ENCODE results near the gene GNAS-AS1. TPM values are rescaled to one million over a fixed set of nuclear protein-coding genes. Genes with fewer than 3 reads are reported as not detected.

The GNAS-AS1 gene
- total RNA-seq, 6 experiments from 2014 or later, result 0.23 to 0.37 (median 0.27) TPM; not detected in 3

DNA sequence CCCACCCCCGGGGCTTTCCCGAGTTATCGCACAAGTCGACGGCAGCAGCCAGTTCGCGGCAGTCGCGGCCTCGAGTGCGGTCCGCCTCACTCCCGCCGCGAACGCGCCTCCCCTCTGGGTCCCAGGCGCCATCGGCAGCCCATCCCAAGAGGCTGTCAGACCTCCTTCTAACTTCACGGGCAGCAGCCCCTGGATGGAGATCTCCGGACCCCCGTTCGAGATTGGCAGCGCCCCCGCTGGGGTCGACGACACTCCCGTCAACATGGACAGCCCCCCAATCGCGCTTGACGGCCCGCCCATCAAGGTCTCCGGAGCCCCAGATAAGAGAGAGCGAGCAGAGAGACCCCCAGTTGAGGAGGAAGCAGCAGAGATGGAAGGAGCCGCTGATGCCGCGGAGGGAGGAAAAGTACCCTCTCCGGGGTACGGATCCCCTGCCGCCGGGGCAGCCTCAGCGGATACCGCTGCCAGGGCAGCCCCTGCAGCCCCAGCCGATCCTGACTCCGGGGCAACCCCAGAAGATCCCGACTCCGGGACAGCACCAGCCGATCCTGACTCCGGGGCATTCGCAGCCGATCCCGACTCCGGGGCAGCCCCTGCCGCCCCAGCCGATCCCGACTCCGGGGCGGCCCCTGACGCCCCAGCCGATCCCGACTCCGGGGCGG, 3.4 kb upstream of the GNAS-AS1 start:
- no peak for TF ChIP-seq POLR2A (IDR thresholded peaks at IDR 0.05)
- TF ChIP-seq, protein P1, sequence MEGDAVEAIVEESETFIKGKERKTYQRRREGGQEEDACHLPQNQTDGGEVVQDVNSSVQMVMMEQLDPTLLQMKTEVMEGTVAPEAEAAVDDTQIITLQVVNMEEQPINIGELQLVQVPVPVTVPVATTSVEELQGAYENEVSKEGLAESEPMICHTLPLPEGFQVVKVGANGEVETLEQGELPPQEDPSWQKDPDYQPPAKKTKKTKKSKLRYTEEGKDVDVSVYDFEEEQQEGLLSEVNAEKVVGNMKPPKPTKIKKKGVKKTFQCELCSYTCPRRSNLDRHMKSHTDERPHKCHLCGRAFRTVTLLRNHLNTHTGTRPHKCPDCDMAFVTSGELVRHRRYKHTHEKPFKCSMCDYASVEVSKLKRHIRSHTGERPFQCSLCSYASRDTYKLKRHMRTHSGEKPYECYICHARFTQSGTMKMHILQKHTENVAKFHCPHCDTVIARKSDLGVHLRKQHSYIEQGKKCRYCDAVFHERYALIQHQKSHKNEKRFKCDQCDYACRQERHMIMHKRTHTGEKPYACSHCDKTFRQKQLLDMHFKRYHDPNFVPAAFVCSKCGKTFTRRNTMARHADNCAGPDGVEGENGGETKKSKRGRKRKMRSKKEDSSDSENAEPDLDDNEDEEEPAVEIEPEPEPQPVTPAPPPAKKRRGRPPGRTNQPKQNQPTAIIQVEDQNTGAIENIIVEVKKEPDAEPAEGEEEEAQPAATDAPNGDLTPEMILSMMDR (IDR thresholded peaks at IDR 0.05), result no peak
- no peak for DNase-seq
- intact Hi-C loops (cut with DNase I), result loop anchor here (10.0 kb wide), 2 partner anchors 369 to 379 kb away; no protein-coding TSS in a partner anchor
- no peak for ATAC-seq
- H3K27me3 ChIP-seq, result peaks cover 0 to 4% of the 10 kb centered on the region in 2 donors
- no peaks in the 10 kb centered on the region for H3K36me3 ChIP-seq
- H3K4me1 ChIP-seq, result peaks cover 0 to 3% (median 0%) of the 10 kb centered on the region in 4 donors
- no peak overlapping the region for H3K4me3 ChIP-seq
- no peaks in the 10 kb centered on the region for H3K9me3 ChIP-seq
- no peak overlapping the region for H3K27ac ChIP-seq
- WGBS (ENCODE audit: insufficient coverage, low coverage, low lambda C conversion rate, missing lambda C conversion rate), result no CpG with 5 or more reads among the region's 63 CpGs

DNA sequence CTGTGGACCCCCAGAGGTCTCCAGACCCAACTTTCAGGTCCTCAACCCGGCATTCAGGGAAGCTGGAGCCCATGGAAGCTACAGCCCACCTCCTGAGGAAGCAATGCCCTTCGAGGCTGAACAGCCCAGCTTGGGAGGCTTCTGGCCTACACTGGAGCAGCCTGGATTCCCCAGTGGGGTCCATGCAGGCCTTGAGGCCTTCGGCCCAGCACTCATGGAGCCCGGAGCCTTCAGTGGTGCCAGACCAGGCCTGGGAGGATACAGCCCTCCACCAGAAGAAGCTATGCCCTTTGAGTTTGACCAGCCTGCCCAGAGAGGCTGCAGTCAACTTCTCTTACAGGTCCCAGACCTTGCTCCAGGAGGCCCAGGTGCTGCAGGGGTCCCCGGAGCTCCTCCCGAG, 2.8 kb upstream of the GNAS-AS1 start:
- H3K9me3 ChIP-seq, result no peaks in the 10 kb centered on the region
- H3K36me3 ChIP-seq, result no peaks in the 10 kb centered on the region
- DNase-seq, result no peak
- H3K4me3 ChIP-seq, result no peak overlapping the region
- intact Hi-C loops (cut with DNase I), result loop anchor here (10.0 kb wide), 2 partner anchors 369 to 379 kb away; no protein-coding TSS in a partner anchor
- WGBS (ENCODE audit: insufficient coverage, low coverage, low lambda C conversion rate, missing lambda C conversion rate), result 40% methylated on average over 2 of the region's 6 CpGs
- peaks cover 0 to 1% of the 10 kb centered on the region in 2 donors for H3K27me3 ChIP-seq
- no peak for TF ChIP-seq POLR2A (IDR thresholded peaks at IDR 0.05)
- TF ChIP-seq, protein P1 (IDR thresholded peaks at IDR 0.05), result no peak
- no peak for ATAC-seq
- H3K27ac ChIP-seq, result no peak overlapping the region
- peaks cover 0 to 3% (median 0%) of the 10 kb centered on the region in 4 donors for H3K4me1 ChIP-seq

DNA sequence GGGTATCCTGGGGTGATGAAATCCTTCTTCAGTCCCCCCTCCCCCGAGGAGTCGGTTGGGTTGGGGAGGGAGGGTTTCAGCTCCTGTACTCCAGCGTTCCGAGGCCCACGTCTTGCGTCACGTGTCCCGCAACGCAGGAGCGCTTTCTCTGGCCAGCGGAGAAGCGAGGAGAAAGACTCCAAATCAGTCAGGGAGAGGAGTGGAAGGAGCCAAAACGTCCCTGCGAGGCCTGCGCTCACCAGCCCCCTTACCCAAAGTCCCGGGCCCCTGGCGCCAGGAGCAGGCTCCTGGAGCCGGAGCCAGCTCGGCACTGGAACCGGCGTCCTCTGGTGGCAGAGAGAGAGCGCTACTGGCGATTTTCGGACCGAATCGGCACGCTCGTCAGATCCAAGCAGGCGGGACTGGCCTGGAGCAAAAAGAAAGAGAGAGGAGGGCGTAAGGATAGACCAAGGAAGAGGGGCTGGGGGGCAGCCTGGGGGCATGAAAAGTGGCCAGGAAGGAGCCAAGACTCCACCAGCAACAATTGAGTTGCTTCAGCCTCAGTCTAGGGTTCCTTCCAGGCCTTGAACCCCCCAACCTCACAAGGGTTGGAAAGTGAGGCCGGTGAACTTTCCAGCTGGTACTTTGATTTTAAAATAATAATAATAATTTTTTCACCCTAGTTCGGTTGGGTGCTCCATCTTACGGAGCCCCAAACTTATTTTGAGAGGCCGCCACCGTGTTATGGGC, 2.0 kb upstream of the GNAS-AS1 start, which contains the start of gene GNAS:
Gene GNAS (plus strand): TSS at position 174 of the 729 bp plus-strand sequence.
- Histone ChIP-seq H3K9me3 (no peaks in the 10 kb centered on the region), H3K36me3 (no peaks in the 10 kb centered on the region), H3K27me3 (no peaks in the 10 kb centered on the region), H3K4me3 (peak within 1 kb of the TSS; percentile 20 to 48 (median 23)), H3K4me1 (peaks cover 0 to 3% (median 0%) of the 10 kb centered on the region in 4 donors), H3K27ac (no peak within 1 kb of the TSS)
- peak in 2 of 3 donors; percentile 57 to 65 for DNase-seq
- peak; percentile 29 to 80 (median 72) for ATAC-seq
- intact Hi-C loops (cut with DNase I), result loop anchor here (10.0 kb wide), 2 partner anchors 368 to 378 kb away; no protein-coding TSS in a partner anchor
- TF ChIP-seq POLR2A (IDR thresholded peaks at IDR 0.05), result no peak
- TF ChIP-seq, protein P1 (IDR thresholded peaks at IDR 0.05), result peak; percentile 44 to 59 (median 50)
- 12% methylated on average over 23 of the region's 35 CpGs for WGBS (ENCODE audit: insufficient coverage, low coverage, low lambda C conversion rate, missing lambda C conversion rate)

DNA sequence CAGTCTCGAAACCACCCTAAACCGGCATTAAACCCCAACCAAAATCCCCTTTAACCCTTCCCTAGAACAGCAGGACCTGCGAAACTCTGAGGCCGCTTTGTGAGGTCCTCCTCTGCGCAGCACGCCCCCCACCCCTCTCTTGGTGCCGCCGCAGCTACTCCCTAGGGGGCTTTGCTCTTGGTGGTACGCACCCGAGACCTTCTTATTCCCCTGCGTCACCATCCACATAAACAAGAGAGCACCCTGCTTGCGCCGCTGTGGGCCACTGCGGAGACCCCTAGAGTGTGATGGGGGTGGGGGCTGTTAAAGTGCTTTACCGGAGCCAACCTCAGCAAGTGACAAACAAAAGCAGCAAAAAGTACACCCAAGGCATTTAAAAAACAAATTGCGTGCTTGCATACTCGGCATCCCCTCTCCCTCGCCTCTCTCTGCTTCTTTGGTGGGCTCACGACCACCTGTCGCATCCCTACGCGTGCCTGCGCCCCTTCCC, 1.3 kb upstream of the GNAS-AS1 start:
- Histone ChIP-seq H3K4me3 (peak overlapping the region in 2 of 3 donors; percentile 23 to 48), H3K36me3 (no peaks in the 10 kb centered on the region), H3K4me1 (peaks cover 0 to 3% (median 0%) of the 10 kb centered on the region in 4 donors), H3K27ac (no peak overlapping the region), H3K9me3 (no peaks in the 10 kb centered on the region), H3K27me3 (no peaks in the 10 kb centered on the region)
- DNase-seq (no peak), ATAC-seq (no peak)
- WGBS (ENCODE audit: insufficient coverage, low coverage, low lambda C conversion rate, missing lambda C conversion rate), result 22% methylated on average over 15 of the region's 23 CpGs
- TF ChIP-seq, protein P1 (IDR thresholded peaks at IDR 0.05), result no peak
- no peak for TF ChIP-seq POLR2A (IDR thresholded peaks at IDR 0.05)
- intact Hi-C loops (cut with DNase I), result loop anchor here (10.0 kb wide), 2 partner anchors 367 to 377 kb away; no protein-coding TSS in a partner anchor
